Spleen (tissue), 11 donors: ENCODE data around the gene OSBPL1A. TPM values are rescaled to one million over a fixed set of nuclear protein-coding genes. Genes with fewer than 3 reads are reported as not detected.

Experiments
- DNase-seq: peaks from one replicate; pipeline ENCODE4 v3.0.0-alpha.2; 2020
- H3K27ac ChIP-seq, 8 donors: fragments of 200-600 bp; sonication (generic) in 7 of 8; 1 replicate in 4 of 8; 2 replicates in 4 of 8; pipeline versions ENCODE4 v1.5.0 to v1.8.0; 2016 to 2021; ENCODE audit warnings: inconsistent platforms in 4 of 8, mild to moderate bottlenecking in 4 of 8, moderate library complexity in 1 of 8
- H3K27me3 ChIP-seq, 7 donors: fragments of 200-600 bp; sonication (generic) in 6 of 7; replicated peaks in 1 of 7; 1 replicate in 4 of 7; 2 replicates in 3 of 7; pipeline versions ENCODE4 v1.5.0 to v1.8.0; 2016 to 2021; ENCODE audit warnings: inconsistent platforms in 3 of 7, mild to moderate bottlenecking in 1 of 7
- H3K36me3 ChIP-seq, 6 donors: fragments of 200-600 bp; sonication (generic) in 5 of 6; 1 replicate in 4 of 6; 2 replicates in 2 of 6; pipeline versions ENCODE4 v1.5.0 to v1.8.0; 2016 to 2021; ENCODE audit warnings: inconsistent platforms in 2 of 6
- H3K4me1 ChIP-seq, 6 donors: fragments of 200-600 bp; sonication (generic) in 5 of 6; 1 replicate in 3 of 6; 2 replicates in 3 of 6; pipeline versions ENCODE4 v1.5.0 to v1.8.0; 2016 to 2021; ENCODE audit warnings: inconsistent platforms in 3 of 6
- H3K4me3 ChIP-seq, 8 donors: fragments of 200-600 bp; sonication (generic) in 7 of 8; 1 replicate in 4 of 8; 2 replicates in 4 of 8; pipeline versions ENCODE4 v1.5.0 to v1.8.0; 2016 to 2021; ENCODE audit warnings: inconsistent platforms in 4 of 8, mild to moderate bottlenecking in 4 of 8, moderate library complexity in 2 of 8
- H3K9me3 ChIP-seq, 8 donors: fragments of 200-600 bp; sonication (generic) in 7 of 8; 1 replicate in 4 of 8; 2 replicates in 4 of 8; pipeline versions ENCODE4 v1.5.0 to v1.8.0; 2016 to 2021; ENCODE audit warnings: inconsistent platforms in 4 of 8
- POLR2A ChIP-seq, 3 donors: fragments of 450-650 bp; IDR thresholded peaks; one replicate each; pipeline ENCODE4 v1.5.1; 2017; ENCODE audit warnings: antibody characterized with exemption in 3 of 3, mild to moderate bottlenecking in 1 of 3
- POLR2AphosphoS5 ChIP-seq, 3 donors: sonication (generic); formaldehyde crosslinking; IDR thresholded peaks; one replicate each; pipeline ENCODE4 v1.5.1; 2017; ENCODE audit warnings: antibody characterized with exemption in 3 of 3
- WGBS, 5 donors: extraction: QIAGEN DNeasy Blood & Tissue Kit in 3 of 5; methylation state at CpG; one replicate each; pipeline versions ENCODE4 v1.1.5 to v1.1.7; 2013 to 2018; 5-methylcytosine and 5-hydroxymethylcytosine counted together
- intact Hi-C: fragments of 100-400 bp; cut with DNase I; formaldehyde crosslinking; loops from one replicate; pipeline ENCODE4 v1.15.0; 2023; ENCODE audit warnings: low total_unique reads
- polyA plus RNA-seq, 3 donors: library from polyadenylated mRNA; stranded (reverse); fragments of 200-250 nt; gene quantifications; one replicate each; pipeline ENCODE4 v1.2.1, GENCODE V29; 2013
- total RNA-seq, 7 donors: library from RNA; depleted of rRNA in 3 of 7; stranded (reverse); fragments of >200 nt in 3 of 7; fragmentation: NEBNext Ultra II Directional in 4 of 7; extraction: Animal tissue kit (Norgen Biotek cat#: 25700) in 4 of 7; gene quantifications; one replicate each; pipeline versions ENCODE4 v1.1.0 to v1.2.1, GENCODE V29; 2016 to 2021
- TF ChIP-seq, protein P1 (sequence below), 11 experiments: fragments of 200-600 bp in 7 of 11; fragments of 450-650 bp in 4 of 11; sonication (generic) in 4 of 11; IDR thresholded peaks in 8 of 11; conservative IDR thresholded peaks in 3 of 11; 1 replicate in 7 of 11; 2 replicates in 4 of 11; pipeline versions ENCODE4 v1.4.0 to v1.8.0; 2016 to 2021; ENCODE audit warnings: antibody characterized with exemption in 11 of 11, inconsistent platforms in 4 of 11, mild to moderate bottlenecking in 1 of 11
- donor health status: healthy with polysubstance abuse.
- donor health status: DM: no; HTN: no; CAD: no; lungs with moderate emphysema.
- donor health status: DM: no; HTN: no; CAD: no.
- donor health status: Bipolar disorder and iron deficiency.
- donor health status: healthy.
- donor health status: DM: no; HTN: no; CAD: no.
- donor health status: DM: yes; HTN: yes; CAD: no.

The OSBPL1A gene
- total and polyA plus RNA-seq, 10 donors, result 3.8 to 29.6 (median 22.1) TPM

- no peak overlapping the region for H3K27ac ChIP-seq
- H3K9me3 ChIP-seq, result no peaks in the 10 kb centered on the region
- WGBS, 5 donors, result 93 to 97% (median 96%) methylated on average over 6 of the region's 6 CpGs
- intact Hi-C loops, result no loop called here
- peaks cover 0 to 10% (median 0%) of the 10 kb centered on the region in 6 donors for H3K36me3 ChIP-seq
- DNase-seq, result no peak
- H3K4me1 ChIP-seq, result peaks cover 0 to 8% (median 0%) of the 10 kb centered on the region in 6 donors
- TF ChIP-seq POLR2AphosphoS5 (IDR thresholded peaks at IDR 0.05) (no peak), POLR2A (IDR thresholded peaks at IDR 0.05) (no peak)
- TF ChIP-seq, protein P1, sequence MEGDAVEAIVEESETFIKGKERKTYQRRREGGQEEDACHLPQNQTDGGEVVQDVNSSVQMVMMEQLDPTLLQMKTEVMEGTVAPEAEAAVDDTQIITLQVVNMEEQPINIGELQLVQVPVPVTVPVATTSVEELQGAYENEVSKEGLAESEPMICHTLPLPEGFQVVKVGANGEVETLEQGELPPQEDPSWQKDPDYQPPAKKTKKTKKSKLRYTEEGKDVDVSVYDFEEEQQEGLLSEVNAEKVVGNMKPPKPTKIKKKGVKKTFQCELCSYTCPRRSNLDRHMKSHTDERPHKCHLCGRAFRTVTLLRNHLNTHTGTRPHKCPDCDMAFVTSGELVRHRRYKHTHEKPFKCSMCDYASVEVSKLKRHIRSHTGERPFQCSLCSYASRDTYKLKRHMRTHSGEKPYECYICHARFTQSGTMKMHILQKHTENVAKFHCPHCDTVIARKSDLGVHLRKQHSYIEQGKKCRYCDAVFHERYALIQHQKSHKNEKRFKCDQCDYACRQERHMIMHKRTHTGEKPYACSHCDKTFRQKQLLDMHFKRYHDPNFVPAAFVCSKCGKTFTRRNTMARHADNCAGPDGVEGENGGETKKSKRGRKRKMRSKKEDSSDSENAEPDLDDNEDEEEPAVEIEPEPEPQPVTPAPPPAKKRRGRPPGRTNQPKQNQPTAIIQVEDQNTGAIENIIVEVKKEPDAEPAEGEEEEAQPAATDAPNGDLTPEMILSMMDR (IDR thresholded peaks at IDR 0.05 in 8 of 11, conservative IDR thresholded peaks at IDR 0.05 in 3 of 11), result no peak
- no peaks in the 10 kb centered on the region for H3K27me3 ChIP-seq
- no peak overlapping the region for H3K4me3 ChIP-seq
These were observed 169.0 kb downstream of the OSBPL1A start for GRCh38 chr18:24228667-24229041.

- Histone ChIP-seq H3K27ac (no peak overlapping the region), H3K4me1 (peaks cover 0 to 8% (median 0%) of the 10 kb centered on the region in 6 donors), H3K9me3 (no peaks in the 10 kb centered on the region), H3K4me3 (no peak overlapping the region), H3K36me3 (peaks cover 0 to 11% (median 0%) of the 10 kb centered on the region in 6 donors), H3K27me3 (no peaks in the 10 kb centered on the region)
- TF ChIP-seq, protein P1 (IDR thresholded peaks at IDR 0.05 in 8 of 11, conservative IDR thresholded peaks at IDR 0.05 in 3 of 11), result no peak
- TF ChIP-seq POLR2AphosphoS5 (IDR thresholded peaks at IDR 0.05), result no peak
- no peak for TF ChIP-seq POLR2A (IDR thresholded peaks at IDR 0.05)
- 89 to 94% (median 91%) methylated on average over 12 of the region's 12 CpGs for WGBS, 5 donors
- intact Hi-C loops, result no loop called here
- DNase-seq, result no peak
These were observed 169.5 kb downstream of the OSBPL1A start for GRCh38 chr18:24227977-24228666.

DNA sequence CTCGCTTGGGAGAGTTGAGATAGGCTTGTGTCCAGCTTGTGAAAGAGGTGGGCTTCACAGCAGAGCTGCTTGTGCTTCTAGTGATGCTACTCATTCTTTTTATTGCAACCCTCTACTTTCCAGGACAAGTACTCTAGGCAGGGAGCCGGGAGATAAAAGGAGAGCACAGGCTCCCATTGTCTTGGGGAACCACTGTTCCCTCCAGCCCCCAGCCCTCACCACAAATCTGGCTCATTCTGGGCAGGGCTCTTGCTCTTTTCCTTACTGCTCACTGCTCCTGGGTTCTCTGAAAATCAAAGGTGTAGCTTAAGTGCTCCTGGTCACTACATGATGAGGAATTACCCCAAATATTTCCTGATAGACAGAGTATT lies 177.3 kb downstream of the OSBPL1A start:
- Histone ChIP-seq H3K9me3 (no peaks in the 10 kb centered on the region), H3K4me3 (no peak overlapping the region), H3K4me1 (peaks cover 0 to 1% (median 0%) of the 10 kb centered on the region in 6 donors), H3K27me3 (no peaks in the 10 kb centered on the region), H3K27ac (no peak overlapping the region), H3K36me3 (peaks cover 0 to 11% (median 0%) of the 10 kb centered on the region in 6 donors)
- TF ChIP-seq POLR2AphosphoS5 (IDR thresholded peaks at IDR 0.05) (no peak), POLR2A (IDR thresholded peaks at IDR 0.05) (no peak)
- TF ChIP-seq, protein P1 (IDR thresholded peaks at IDR 0.05 in 8 of 11, conservative IDR thresholded peaks at IDR 0.05 in 3 of 11), result no peak
- intact Hi-C loops, result no loop called here
- no peak for DNase-seq
- WGBS, 5 donors, result 83 to 86% (median 85%) methylated on average over 2 of the region's 2 CpGs

GRCh38 chr18:24219561-24220317 lies 177.9 kb downstream of the OSBPL1A start:
- intact Hi-C loops, result no loop called here
- WGBS, 5 donors, result 85 to 92% (median 86%) methylated on average over 7 of the region's 7 CpGs
- Histone ChIP-seq H3K9me3 (no peaks in the 10 kb centered on the region), H3K27me3 (no peaks in the 10 kb centered on the region), H3K4me1 (peaks cover 0 to 7% (median 0%) of the 10 kb centered on the region in 6 donors), H3K4me3 (no peak overlapping the region), H3K27ac (no peak overlapping the region), H3K36me3 (peaks cover 0 to 8% (median 0%) of the 10 kb centered on the region in 6 donors)
- no peak for DNase-seq
- TF ChIP-seq POLR2A (IDR thresholded peaks at IDR 0.05) (no peak), POLR2AphosphoS5 (IDR thresholded peaks at IDR 0.05) (no peak)
- TF ChIP-seq, protein P1 (IDR thresholded peaks at IDR 0.05 in 8 of 11, conservative IDR thresholded peaks at IDR 0.05 in 3 of 11), result no peak
